ENCODE results near the gene SNX11.
A peak's percentile ranks its signal among the peaks of the same experiment; 100 is the strongest.

SNX11 gene

GRCh38 chr17:48162946-48163506, 55.5 kb downstream of the SNX11 start:
- H3K36me3 ChIP-seq (ENCODE audit: control insufficient read depth, insufficient read depth, low read length): no peaks in the 10 kb centered on the region
- H3K9me3 ChIP-seq (ENCODE audit: control insufficient read depth, insufficient read depth, low read length): no peaks in the 10 kb centered on the region
- no peak overlapping the region for H3K4me3 ChIP-seq (ENCODE audit: low read depth, low read length)
- peak overlapping the region; percentile 60 for H3K27ac ChIP-seq (ENCODE audit: low read depth, low read length)
- no peak overlapping the region for H3K9ac ChIP-seq (ENCODE audit: low read depth, low read length)
- H3K27me3 ChIP-seq (ENCODE audit: control insufficient read depth, insufficient read depth, low read length): peaks cover 12% of the 10 kb centered on the region
- peaks cover 46% of the 10 kb centered on the region for H3K4me1 ChIP-seq (ENCODE audit: control insufficient read depth, insufficient read depth, low read length)

GRCh38 chr17:48163809-48164208, 56.2 kb downstream of the SNX11 start:
- Histone ChIP-seq H3K4me3 (ENCODE audit: low read depth, low read length) (no peak overlapping the region), H3K9me3 (ENCODE audit: control insufficient read depth, insufficient read depth, low read length) (no peaks in the 10 kb centered on the region), H3K27me3 (ENCODE audit: control insufficient read depth, insufficient read depth, low read length) (peaks cover 12% of the 10 kb centered on the region), H3K36me3 (ENCODE audit: control insufficient read depth, insufficient read depth, low read length) (no peaks in the 10 kb centered on the region), H3K27ac (ENCODE audit: low read depth, low read length) (no peak overlapping the region), H3K4me1 (ENCODE audit: control insufficient read depth, insufficient read depth, low read length) (peaks cover 46% of the 10 kb centered on the region), H3K9ac (ENCODE audit: low read depth, low read length) (no peak overlapping the region)

- peaks cover 4% of the 10 kb centered on the region for H3K4me1 ChIP-seq (ENCODE audit: control insufficient read depth, insufficient read depth, low read length)
- H3K27me3 ChIP-seq (ENCODE audit: control insufficient read depth, insufficient read depth, low read length): peaks cover 10% of the 10 kb centered on the region
- no peak overlapping the region for H3K4me3 ChIP-seq (ENCODE audit: low read depth, low read length)
- no peaks in the 10 kb centered on the region for H3K9me3 ChIP-seq (ENCODE audit: control insufficient read depth, insufficient read depth, low read length)
- H3K36me3 ChIP-seq (ENCODE audit: control insufficient read depth, insufficient read depth, low read length): no peaks in the 10 kb centered on the region
- no peak overlapping the region for H3K9ac ChIP-seq (ENCODE audit: low read depth, low read length)
- H3K27ac ChIP-seq (ENCODE audit: low read depth, low read length): no peak overlapping the region
Observed at GRCh38 chr17:48169926-48170325, 62.4 kb downstream of the SNX11 start.

Data from HUES48 (cell line).